Measurements from ENCODE around the gene ALDOC.

The ALDOC gene

GRCh38 chr17:28530250-28530649 lies 46.4 kb downstream of the ALDOC start:
- DNase-seq: no peak

GRCh38 chr17:28529013-28529400 lies 47.7 kb downstream of the ALDOC start:
- no peak for DNase-seq

- no peak for DNase-seq
Measured at GRCh38 chr17:28528327-28529012, 48.2 kb downstream of the ALDOC start.

GRCh38 chr17:28527859-28528258 lies 48.8 kb downstream of the ALDOC start:
- no peak for DNase-seq

DNA sequence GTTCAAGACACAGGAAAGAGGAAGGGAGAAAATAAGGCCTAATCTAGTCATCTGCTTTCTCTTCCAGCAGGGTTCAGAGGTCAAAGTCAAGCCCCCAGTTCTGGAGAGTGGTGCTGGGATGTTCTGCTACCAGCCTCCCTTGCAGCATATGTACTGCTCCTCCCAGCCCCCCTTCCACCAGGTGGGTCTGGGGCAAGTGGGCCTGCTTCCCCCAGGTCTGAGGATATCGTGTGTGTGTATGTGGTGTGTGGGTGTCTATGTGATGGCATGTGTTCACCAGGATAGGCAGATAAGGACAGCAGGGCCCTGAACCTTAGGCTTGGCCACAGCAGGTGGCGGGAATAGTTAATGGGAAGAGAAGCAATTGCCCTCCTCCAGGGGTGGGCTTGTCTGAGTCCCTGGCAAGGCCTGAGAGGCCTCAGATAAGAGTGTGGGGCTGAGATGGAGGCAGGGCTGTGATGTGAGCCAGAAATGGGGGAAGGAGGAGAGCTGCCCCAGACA lies 49.5 kb downstream of the ALDOC start:
- no peak for DNase-seq

DNA sequence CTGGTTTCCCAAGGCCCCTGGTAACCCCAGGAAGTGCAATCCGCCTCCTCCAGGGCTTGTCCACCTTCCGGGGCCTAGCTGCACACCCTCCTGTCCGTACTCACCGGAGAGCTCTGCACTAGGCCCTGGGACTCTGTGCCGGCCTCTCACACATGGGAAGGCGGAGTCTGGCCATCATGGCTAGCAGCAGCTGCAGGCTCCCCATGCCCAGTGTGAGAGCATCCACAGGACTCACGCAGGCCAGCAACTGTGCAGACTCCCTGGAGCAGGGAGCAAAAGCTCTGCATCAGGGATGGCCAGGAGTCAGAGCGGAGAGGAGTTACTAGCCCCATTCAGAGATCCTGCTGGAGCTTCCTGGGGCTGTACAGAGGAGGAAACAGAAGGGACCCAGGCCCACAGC lies 50.3 kb downstream of the ALDOC start:
- DNase-seq: no peak

DNA sequence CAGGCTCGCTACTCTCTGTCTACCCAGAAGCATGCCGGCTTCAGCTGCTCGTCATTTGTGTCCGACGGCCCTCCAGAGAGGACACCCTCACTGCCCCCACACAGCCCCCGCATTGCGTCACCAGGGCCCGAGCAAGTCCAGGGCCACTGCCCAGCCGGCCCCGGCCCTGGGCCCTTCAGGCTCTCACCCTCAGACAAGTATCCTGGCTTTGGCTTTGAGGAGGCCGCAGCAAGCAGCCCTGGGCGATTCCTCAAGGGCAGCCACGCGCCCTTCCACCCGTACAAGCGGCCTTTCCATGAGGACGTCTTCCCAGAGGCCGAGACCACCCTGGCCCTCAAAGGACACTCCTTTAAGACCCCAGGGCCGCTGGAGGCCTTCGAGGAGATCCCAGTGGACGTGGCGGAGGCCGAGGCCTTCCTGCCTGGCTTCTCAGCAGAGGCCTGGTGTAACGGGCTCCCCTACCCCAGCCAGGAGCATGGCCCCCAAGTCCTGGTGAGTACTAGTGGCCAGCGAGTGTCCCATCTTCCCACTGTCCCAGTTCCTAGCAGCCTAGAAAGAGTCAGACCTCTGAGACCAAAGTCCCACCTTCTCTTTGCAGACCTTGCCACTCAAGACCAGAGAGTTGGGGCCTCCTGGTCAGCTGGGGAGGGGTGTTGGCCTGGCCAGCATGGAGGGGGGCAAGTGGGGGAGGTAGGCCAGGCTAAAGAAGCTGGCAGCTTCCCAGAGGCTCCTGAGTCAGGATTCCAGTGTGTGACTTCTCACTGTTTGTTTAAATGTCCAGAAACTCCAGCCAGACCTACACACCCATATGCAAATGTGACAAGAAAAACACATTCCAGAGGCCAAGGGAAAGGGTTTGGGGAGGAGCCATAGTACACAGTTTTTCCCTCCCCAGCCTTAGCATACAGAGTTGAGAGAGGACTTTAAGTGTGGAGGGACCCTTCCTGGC lies 51.9 kb downstream of the ALDOC start:
- no peak for DNase-seq

- DNase-seq: no peak
Measured at GRCh38 chr17:28523876-28524275, 52.8 kb downstream of the ALDOC start.

GRCh38 chr17:28523186-28523585 lies 53.5 kb downstream of the ALDOC start:
- no peak for DNase-seq
